AG09309 (cell line): ENCODE results near the gene OPRM1.

Source experiments
- DNase-seq: peaks from one replicate; pipeline ENCODE4 v3.0.0-alpha.2; 2010; ENCODE audit warnings: low read depth
- H3K4me3 ChIP-seq: 2 replicates; pipeline ENCODE4 v1.5.1; 2011; ENCODE audit warnings: mild to moderate bottlenecking, low read depth, low read length, moderate library complexity; ENCODE audit not compliant: control insufficient read depth
- CTCF ChIP-seq: IDR thresholded peaks from 2 replicates; pipeline ENCODE4 v1.5.1; 2011; ENCODE audit warnings: mild to moderate bottlenecking, low read depth, low read length, inconsistent platforms; ENCODE audit not compliant: insufficient read depth, control insufficient read depth; ENCODE audit errors: missing control alignments

OPRM1 gene

GRCh38 chr6:154117485-154117884 is 78.4 kb downstream of the OPRM1 start:
- no peak for TF ChIP-seq CTCF
- DNase-seq, result no peak
- H3K4me3 ChIP-seq, result no peak overlapping the region

- DNase-seq, result no peak
- no peak for TF ChIP-seq CTCF
These were observed 83.3 kb downstream of the OPRM1 start for GRCh38 chr6:154122195-154122925.

GRCh38 chr6:154123155-154123956 is 84.3 kb downstream of the OPRM1 start:
- DNase-seq, result no peak
- no peak for TF ChIP-seq CTCF

More at GRCh38 chr6:154122195-154122925, 83.3 kb downstream of the OPRM1 start:
- no peak overlapping the region for H3K4me3 ChIP-seq

GRCh38 chr6:154125421-154125820 is 86.4 kb downstream of the OPRM1 start:
- no peak for DNase-seq
- no peak for TF ChIP-seq CTCF
- no peak overlapping the region for H3K4me3 ChIP-seq

More at GRCh38 chr6:154123155-154123956, 84.3 kb downstream of the OPRM1 start:
- no peak overlapping the region for H3K4me3 ChIP-seq

- no peak for DNase-seq
- no peak overlapping the region for H3K4me3 ChIP-seq
- TF ChIP-seq CTCF, result no peak
These were observed 88.6 kb downstream of the OPRM1 start for GRCh38 chr6:154127657-154128056.

GRCh38 chr6:154134471-154135147 is 95.6 kb downstream of the OPRM1 start:
- DNase-seq, result no peak
- H3K4me3 ChIP-seq, result no peak overlapping the region
- TF ChIP-seq CTCF, result no peak
